HG02610 (cell line): ENCODE results near the gene AFF1.
"Not testable (repeated sequence)": the region's sequence is repeated elsewhere in the genome, so short reads cannot be mapped to it uniquely, and the experiment has no call there.

Experiments
- ATAC-seq: cut with Tn5 transposase; IDR thresholded peaks from one replicate; pipeline ENCODE4 v1.9.1; 2021; ENCODE audit warnings: mild to moderate bottlenecking, moderate library complexity; ENCODE audit not compliant: unreplicated experiment

Gene AFF1

GRCh38 chr4:87052615-87053014 is 117.8 kb downstream of the AFF1 start:
- no peak for ATAC-seq

- no peak for ATAC-seq
Observed at GRCh38 chr4:87053176-87053658, 118.4 kb downstream of the AFF1 start.

- ATAC-seq = no peak
Observed at GRCh38 chr4:87053802-87054767, 119.3 kb downstream of the AFF1 start.

GRCh38 chr4:87054900-87055299 is 120.1 kb downstream of the AFF1 start:
- ATAC-seq = no peak

- no peak for ATAC-seq
Observed at GRCh38 chr4:87055311-87055710, 120.5 kb downstream of the AFF1 start.

GRCh38 chr4:87056881-87057280 is 122.1 kb downstream of the AFF1 start:
- ATAC-seq = no peak

- ATAC-seq = no peak
Observed at GRCh38 chr4:87057835-87058355, 123.1 kb downstream of the AFF1 start.

GRCh38 chr4:87058356-87059073 is 123.7 kb downstream of the AFF1 start:
- peak; percentile 47 for ATAC-seq

GRCh38 chr4:87060957-87061356 is 126.1 kb downstream of the AFF1 start:
- peak; percentile 55 for ATAC-seq

GRCh38 chr4:87065021-87065420 is 130.2 kb downstream of the AFF1 start:
- ATAC-seq = no peak

- ATAC-seq = no peak
Observed at GRCh38 chr4:87066403-87067123, 131.8 kb downstream of the AFF1 start.

GRCh38 chr4:87067124-87067885 is 132.5 kb downstream of the AFF1 start:
- ATAC-seq = no peak

- ATAC-seq = no peak
Observed at GRCh38 chr4:87068583-87069021, 133.8 kb downstream of the AFF1 start.

GRCh38 chr4:87069037-87069742 is 134.4 kb downstream of the AFF1 start:
- ATAC-seq = no peak

GRCh38 chr4:87071401-87071800 is 136.6 kb downstream of the AFF1 start:
- ATAC-seq = no peak

- not testable (repeated sequence) for ATAC-seq
Observed at GRCh38 chr4:87072545-87072944, 137.7 kb downstream of the AFF1 start.

GRCh38 chr4:87073199-87074120 is 138.6 kb downstream of the AFF1 start:
- ATAC-seq = peak; percentile 89

- peak; percentile 52 for ATAC-seq
Observed at GRCh38 chr4:87074121-87074488, 139.3 kb downstream of the AFF1 start.
